ENCODE measurements around the gene LCP2. TPM values are rescaled to one million over a fixed set of nuclear protein-coding genes. Genes with fewer than 3 reads are reported as not detected.

The LCP2 gene
- total and polyA plus RNA-seq, 2 of the 4 experiments (the other 2 are of a cell fraction) = not detected

- ChIA-PET CTCF (no interaction called here), POLR2A (ENCODE audit: unreplicated experiment) (no interaction called here)
- no TSS peak for BruUV-seq (replicated peaks)
- Histone ChIP-seq H3K9me3 (ENCODE audit: control insufficient read depth, insufficient read depth, low read length) (no peaks in the 10 kb centered on the region), H2BK15ac (ENCODE audit: low read depth, low read length) (no peak overlapping the region), H3K23ac (ENCODE audit: low read depth, low read length) (no peak overlapping the region), H3K79me1 (ENCODE audit: low read depth in 1 of 2, low read length in 2 of 2) (no peaks in the 10 kb centered on the region), H2BK5ac (ENCODE audit: low read depth, low read length, poor library complexity, severe bottlenecking) (no peak overlapping the region), H3K18ac (ENCODE audit: low read depth, low read length) (no peak overlapping the region), H4K5ac (ENCODE audit: low read depth, low read length) (no peak overlapping the region), H3K4me2 (ENCODE audit: low read depth, low read length) (no peak overlapping the region), H3K9me1 (ENCODE audit: insufficient read depth, low read length) (no peaks in the 10 kb centered on the region), H3K4me3 (ENCODE audit: insufficient read depth, low read depth, low read length) (no peak overlapping the region), H3K27ac (ENCODE audit: insufficient read depth, low read length) (no peak overlapping the region), H2AK9ac (replicated peaks; ENCODE audit: low read depth, low read length, poor library complexity) (no peak overlapping the region), H3K56ac (ENCODE audit: extremely low read depth, insufficient read depth, low read length) (no peak overlapping the region), H4K20me1 (ENCODE audit: insufficient read depth, low read length) (no peaks in the 10 kb centered on the region), H2BK120ac (ENCODE audit: low read depth, low read length) (no peak overlapping the region), H3K27me3 (ENCODE audit: control insufficient read depth, insufficient read depth, low read length) (no peaks in the 10 kb centered on the region), H3K36me3 (ENCODE audit: control insufficient read depth, insufficient read depth, low read length) (no peaks in the 10 kb centered on the region), H3K4me1 (ENCODE audit: control insufficient read depth, insufficient read depth, low read length) (no peaks in the 10 kb centered on the region), H2AK5ac (ENCODE audit: low read depth, low read length) (no peak overlapping the region), H4K8ac (ENCODE audit: low read depth in 2 of 2, low read length in 2 of 2) (no peak overlapping the region), H2BK20ac (ENCODE audit: low read depth, low read length) (no peak overlapping the region), H3K14ac (replicated peaks; ENCODE audit: low read depth, low read length) (no peak overlapping the region), H4K91ac (ENCODE audit: insufficient read depth, low read depth, low read length) (no peak overlapping the region), H3K4ac (ENCODE audit: low read depth, low read length) (no peak overlapping the region), H3K9ac (ENCODE audit: low read depth, low read length) (no peak overlapping the region), H2AFZ (replicated peaks; ENCODE audit: low read length, poor library complexity) (no peak overlapping the region)
- dilution Hi-C loops (cut with HindIII; ENCODE audit: low sequenced_read_pairs, unreplicated experiment) (no loop called here), in situ Hi-C loops (cut with MboI; ENCODE audit: low sequenced_read_pairs) (no loop called here), intact Hi-C loops (cut with micrococcal nuclease) (no loop called here)
- WGBS, 2 experiments (ENCODE audit: extremely low coverage in 2 of 2, insufficient read length in 1 of 2) = no CpG with 5 or more reads among the region's 2 CpGs
- ATAC-seq (ENCODE audit: low read depth) (no peak), DNase-seq (no peak)
- TF ChIP-seq SMC3 (IDR thresholded peaks at IDR 0.05; ENCODE audit: low read depth, low read length) (no peak), POLR2A (IDR thresholded peaks at IDR 0.05; ENCODE audit: low read depth, low read length) (no peak), RCOR1 (IDR thresholded peaks at IDR 0.05; ENCODE audit: insufficient replicate concordance, low read length) (no peak), MAZ (IDR thresholded peaks at IDR 0.05; ENCODE audit: borderline replicate concordance, low read depth, low read length) (no peak), USF2 (IDR thresholded peaks at IDR 0.05; ENCODE audit: low read depth, low read length) (no peak), ELK1 (IDR thresholded peaks at IDR 0.05; ENCODE audit: borderline replicate concordance, low read depth, low read length) (no peak), CTCF (conservative IDR thresholded peaks at IDR 0.05; ENCODE audit: low read depth, low read length) (no peak), RFX5 (IDR thresholded peaks at IDR 0.05; ENCODE audit: low read depth, low read length) (no peak), FOS (IDR thresholded peaks at IDR 0.05; ENCODE audit: low read depth, low read length) (no peak), CEBPB (IDR thresholded peaks at IDR 0.05; ENCODE audit: low read depth, low read length) (no peak), MXI1 (IDR thresholded peaks at IDR 0.05; ENCODE audit: borderline replicate concordance, low read depth, low read length) (no peak), MAFK (IDR thresholded peaks at IDR 0.05; ENCODE audit: low read depth, low read length) (no peak), NFE2L2 (IDR thresholded peaks at IDR 0.05; ENCODE audit: low read depth, low read length) (no peak), BHLHE40 (IDR thresholded peaks at IDR 0.05; ENCODE audit: low read depth, low read length) (no peak), CHD1 (IDR thresholded peaks at IDR 0.05; ENCODE audit: low read depth, low read length) (no peak), RAD21 (IDR thresholded peaks at IDR 0.05; ENCODE audit: low read length) (no peak)
Observed at GRCh38 chr5:170313816-170314215, 16.2 kb upstream of the LCP2 start.
